K562 treated with DMSO at 1 percent for 24 hours (cell line): ENCODE measurements around the gene CYP1A1. TPM values are rescaled to one million over a fixed set of nuclear protein-coding genes. Genes with fewer than 3 reads are reported as not detected.

Source experiments
- total RNA-seq: library from RNA; unstranded; fragments of 300-600 nt; gene quantifications from 2 replicates; pipeline ENCODE4 v1.2.3, GENCODE V29; 2022; ENCODE audit warnings: low read depth; ENCODE audit not compliant: insufficient read depth

CYP1A1 gene
- total RNA-seq, result 0.17 and 0.78 TPM in 2 replicates

GRCh38 chr15:74725225-74725774 is at the start of gene CYP1A1:
TSS of gene CYP1A1 (minus strand) at chr15:74725528. CDS start at chr15:74723097, 2,431 bp downstream.

GRCh38 chr15:74748322-74748946 is 23.1 kb upstream of the CYP1A1 start, which contains the start of gene CYP1A2:
TSS of gene CYP1A2 (plus strand) at chr15:74748845. CDS start at chr15:74749739, 894 bp downstream.

GRCh38 chr15:74695597-74696397 is 29.5 kb downstream of the CYP1A1 start, which contains the start of gene EDC3:
TSS of gene EDC3 (minus strand) at chr15:74696024. CDS start at chr15:74675124, 20,900 bp downstream.

Other genes with a start within 250 kb of the CYP1A1 start
- gene ARID3B, start 184.3 kb downstream of the CYP1A1 start, total RNA-seq, result 37.7 and 38.3 TPM in 2 replicates
- 90.0 and 136 TPM in 2 replicates for gene CLK3, start 109.7 kb downstream of the CYP1A1 start, total RNA-seq
- gene EDC3, start 29.5 kb downstream of the CYP1A1 start, total RNA-seq, result 43.1 and 47.7 TPM in 2 replicates
- gene CYP1A2, start 23.3 kb upstream of the CYP1A1 start, total RNA-seq, result not detected in 2 replicates
- gene CSK, start 56.6 kb upstream of the CYP1A1 start, total RNA-seq, result 73.2 and 90.4 TPM in 2 replicates
- not detected in 2 replicates for gene LMAN1L, start 87.3 kb upstream of the CYP1A1 start, total RNA-seq
- not detected in 2 replicates for gene CPLX3, start 101.1 kb upstream of the CYP1A1 start, total RNA-seq
- 39.3 and 50.0 TPM in 2 replicates for gene ULK3, start 117.6 kb upstream of the CYP1A1 start, total RNA-seq
- 67.8 and 68.5 TPM in 2 replicates for gene SCAMP2, start 147.8 kb upstream of the CYP1A1 start, total RNA-seq
- 35.1 and 40.3 TPM in 2 replicates for gene MPI, start 164.5 kb upstream of the CYP1A1 start, total RNA-seq
- gene FAM219B, start 181.3 kb upstream of the CYP1A1 start, total RNA-seq, result 20.4 and 21.5 TPM in 2 replicates
- gene COX5A, start 212.5 kb upstream of the CYP1A1 start, total RNA-seq, result 394 and 429 TPM in 2 replicates
- 38.6 and 41.0 TPM in 2 replicates for gene RPP25, start 231.2 kb upstream of the CYP1A1 start, total RNA-seq